Left renal pelvis (tissue), 4 donors: Measurements from ENCODE around the gene MIDN. TPM values are rescaled to one million over a fixed set of nuclear protein-coding genes. Genes with fewer than 3 reads are reported as not detected.

ENCODE experiments used
- DNase-seq, 4 donors: peaks; one replicate each; pipeline ENCODE4 v3.0.0-alpha.2; 2013; ENCODE audit warnings: low read depth in 4 of 4, low spot score in 3 of 4
- polyA plus RNA-seq, 4 donors: library from polyadenylated mRNA; unstranded; fragments of 120-200 nt; gene quantifications; one replicate each; pipeline ENCODE4 v1.2.1, GENCODE V29; 2013; ENCODE audit not compliant: insufficient read length in 4 of 4

The MIDN gene
- polyA plus RNA-seq, 4 donors, result 45.4 to 73.1 (median 48.0) TPM

- no peak for DNase-seq
These were observed 20.1 kb downstream of the MIDN start for GRCh38 chr19:1268226-1269064.

GRCh38 chr19:1269065-1269477, 20.7 kb downstream of the MIDN start, which contains the start of gene CIRBP:
Gene CIRBP, plus strand, starts transcription at chr19:1269332. Its CDS starts 1,602 bp downstream, at chr19:1270934.
- DNase-seq, result peak; percentile 93 to 97 (median 96)

GRCh38 chr19:1269478-1270212, 21.3 kb downstream of the MIDN start:
- DNase-seq, result no peak

GRCh38 chr19:1270213-1270853, 21.9 kb downstream of the MIDN start:
- no peak for DNase-seq

- no peak for DNase-seq
These were observed 22.6 kb downstream of the MIDN start for GRCh38 chr19:1270854-1271527.

GRCh38 chr19:1271528-1272422, 23.4 kb downstream of the MIDN start:
- DNase-seq, result no peak

- DNase-seq, result no peak
These were observed 24.3 kb downstream of the MIDN start for GRCh38 chr19:1272423-1273262.

GRCh38 chr19:1273263-1274041, 25.1 kb downstream of the MIDN start:
- no peak for DNase-seq

GRCh38 chr19:1274081-1274851, 25.9 kb downstream of the MIDN start:
- DNase-seq, result no peak

GRCh38 chr19:1274852-1275259, 26.5 kb downstream of the MIDN start:
- DNase-seq, result no peak

GRCh38 chr19:1275260-1275975, 27.0 kb downstream of the MIDN start, which contains the start of gene FAM174C:
Gene FAM174C, plus strand, starts transcription at chr19:1275530. Its CDS starts 20 bp downstream, at chr19:1275550.
- DNase-seq, result peak; percentile 82 to 92 (median 90)

GRCh38 chr19:1275976-1276627, 27.7 kb downstream of the MIDN start:
- no peak for DNase-seq

- DNase-seq, result no peak
These were observed 28.2 kb downstream of the MIDN start for GRCh38 chr19:1276628-1277022.

- DNase-seq, result no peak
These were observed 28.7 kb downstream of the MIDN start for GRCh38 chr19:1277061-1277460.

GRCh38 chr19:1278074-1278473, 29.7 kb downstream of the MIDN start:
- DNase-seq, result no peak
